Skin epidermis (tissue), 12 donors: ENCODE measurements around the gene THOC6.
A peak's percentile ranks its signal among the peaks of the same experiment; 100 is the strongest.

ENCODE experiments used
- H3K27ac ChIP-seq, 21 experiments: fragments of 200-600 bp; sonication (generic) in 11 of 21; one replicate each; pipeline ENCODE4 v1.5.0; 2020; ENCODE audit warnings: mild to moderate bottlenecking in 3 of 21, inconsistent platforms in 2 of 21, moderate library complexity in 2 of 21
- H3K4me3 ChIP-seq, 7 experiments: fragments of 200-600 bp; sonication (generic) in 2 of 7; one replicate each; pipeline ENCODE4 v1.5.0; 2020; ENCODE audit warnings: inconsistent platforms in 2 of 7, mild to moderate bottlenecking in 2 of 7, moderate library complexity in 1 of 7

The THOC6 gene

DNA sequence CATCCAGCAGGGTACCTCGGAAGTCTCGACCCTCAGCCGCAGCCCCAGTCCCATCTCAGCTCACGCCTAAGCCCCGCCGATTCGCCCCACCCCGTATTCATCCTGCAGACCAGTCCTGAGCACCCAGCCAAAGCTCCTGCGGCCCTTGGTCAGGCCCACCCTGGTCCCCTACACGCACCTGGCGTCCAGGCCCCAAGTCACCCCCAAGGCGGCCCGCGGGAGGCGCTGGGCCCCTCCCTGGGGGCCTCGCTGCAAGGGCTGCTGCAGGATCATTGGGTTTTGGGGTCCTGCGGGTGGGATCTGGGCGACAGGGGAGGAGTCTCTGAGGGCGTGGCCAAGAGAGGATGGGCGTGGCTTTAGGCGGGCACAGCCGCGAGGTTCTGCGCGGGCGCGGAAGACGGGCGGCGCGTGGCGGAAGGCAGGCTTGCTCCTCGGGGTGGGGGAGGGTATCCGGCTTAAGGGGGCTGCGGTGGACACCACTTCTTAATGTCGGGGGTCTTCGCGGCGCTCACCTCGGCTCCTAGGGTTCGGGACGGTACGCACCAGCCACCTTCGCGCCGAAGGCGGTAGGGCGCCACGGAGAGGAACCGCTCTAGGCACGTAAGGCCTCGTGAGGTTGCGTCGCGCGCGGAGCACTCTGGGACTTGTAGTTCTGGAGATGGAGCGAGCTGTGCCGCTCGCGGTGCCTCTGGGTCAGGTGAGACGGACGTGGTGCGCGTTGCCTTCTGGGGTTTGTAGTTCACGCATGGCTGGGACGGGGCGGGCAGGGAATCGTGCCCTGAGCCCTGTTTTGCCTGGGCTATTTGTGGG, at the start of gene THOC6, which contains the start of gene HCFC1R1:
Gene THOC6, plus strand, starts transcription at position 367 of the 810 bp plus-strand sequence. Its CDS starts 292 bp downstream, at position 659.
Gene HCFC1R1, minus strand, starts transcription at position 274 of the 810 bp plus-strand sequence. Its CDS starts 1 bp downstream, at position 273.
- H3K4me3 ChIP-seq: peak within 1 kb of the TSS; percentile 34 to 72 (median 64)
- H3K27ac ChIP-seq: peak within 1 kb of the TSS; percentile 60 to 98 (median 94)

DNA sequence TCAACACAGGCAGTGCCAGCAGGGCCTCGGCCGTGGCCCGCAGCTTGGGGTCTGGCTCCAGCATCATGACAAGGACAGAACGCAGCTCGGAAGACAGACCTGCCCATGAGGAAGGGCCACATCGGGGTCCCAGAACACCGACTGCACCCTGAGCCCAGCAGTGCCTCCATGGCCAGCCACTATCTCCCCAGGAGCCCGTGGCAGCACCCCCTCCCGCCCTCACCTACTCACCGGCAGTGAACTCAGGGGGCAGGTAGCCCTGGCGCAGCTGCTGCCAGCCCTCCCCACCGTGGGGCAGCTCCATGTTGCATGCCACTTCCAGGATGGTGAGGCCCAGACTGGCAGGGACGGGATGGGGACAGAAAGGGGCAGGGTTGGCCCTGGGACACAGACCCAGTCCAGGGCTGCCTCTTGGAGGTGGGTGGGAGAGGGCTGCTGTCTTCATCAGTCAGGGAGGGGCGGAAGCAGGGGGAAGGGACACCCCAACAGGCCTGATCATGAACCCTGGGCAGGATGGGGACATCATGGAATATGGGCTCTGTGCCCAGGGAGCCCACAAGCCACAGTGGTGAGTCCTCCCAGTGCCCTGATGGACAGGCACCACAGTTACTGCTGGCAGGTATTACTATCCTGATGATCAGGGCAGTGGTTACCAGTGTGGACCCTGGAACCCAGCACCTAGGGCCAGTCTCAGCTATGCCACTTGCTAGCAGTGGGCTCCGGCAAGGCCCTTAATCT, 49.3 kb upstream of the THOC6 start:
- Histone ChIP-seq H3K4me3 (no peak overlapping the region), H3K27ac (no peak overlapping the region)

DNA sequence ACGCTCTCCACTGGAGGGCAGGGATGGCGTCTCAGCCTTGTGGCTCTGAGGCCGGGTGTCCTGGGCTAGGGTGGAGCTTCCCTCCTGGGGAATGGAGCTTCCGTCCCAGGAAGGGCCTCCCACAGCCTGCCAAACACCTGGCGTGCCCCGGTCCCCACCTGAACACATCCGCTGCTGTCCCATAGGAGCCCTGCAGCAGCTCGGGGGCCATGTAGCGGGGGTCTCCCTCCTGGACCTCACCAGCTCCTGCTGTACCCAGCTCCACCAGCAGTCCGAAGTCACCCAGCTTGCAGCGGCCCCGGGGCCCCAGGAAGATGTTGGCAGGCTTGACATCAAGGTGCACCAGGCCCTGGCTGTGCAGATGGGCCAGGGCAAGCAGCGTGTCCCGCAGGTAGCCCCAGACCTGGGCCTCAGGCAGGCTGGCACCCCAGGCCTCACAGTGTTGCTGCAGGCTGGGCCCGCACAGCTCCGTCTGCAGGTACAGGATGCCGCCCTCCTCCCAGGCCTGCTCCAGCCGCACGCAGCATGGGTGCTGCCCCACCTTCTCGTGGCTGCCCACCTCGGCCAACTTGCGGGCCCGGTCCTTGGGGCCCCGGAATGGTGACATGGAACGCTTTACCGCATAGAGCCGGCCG, 48.6 kb upstream of the THOC6 start:
- H3K4me3 ChIP-seq: no peak overlapping the region
- no peak overlapping the region for H3K27ac ChIP-seq

- Histone ChIP-seq H3K4me3 (no peak overlapping the region), H3K27ac (no peak overlapping the region)
Observed at GRCh38 chr16:2976201-2976600, 47.6 kb upstream of the THOC6 start.

GRCh38 chr16:2976673-2977072, 47.2 kb upstream of the THOC6 start:
- H3K27ac ChIP-seq: no peak overlapping the region

GRCh38 chr16:2977440-2977839, 46.4 kb upstream of the THOC6 start:
- Histone ChIP-seq H3K4me3 (no peak overlapping the region), H3K27ac (no peak overlapping the region)

More at GRCh38 chr16:2976673-2977072, 47.2 kb upstream of the THOC6 start:
- H3K4me3 ChIP-seq: no peak overlapping the region

DNA sequence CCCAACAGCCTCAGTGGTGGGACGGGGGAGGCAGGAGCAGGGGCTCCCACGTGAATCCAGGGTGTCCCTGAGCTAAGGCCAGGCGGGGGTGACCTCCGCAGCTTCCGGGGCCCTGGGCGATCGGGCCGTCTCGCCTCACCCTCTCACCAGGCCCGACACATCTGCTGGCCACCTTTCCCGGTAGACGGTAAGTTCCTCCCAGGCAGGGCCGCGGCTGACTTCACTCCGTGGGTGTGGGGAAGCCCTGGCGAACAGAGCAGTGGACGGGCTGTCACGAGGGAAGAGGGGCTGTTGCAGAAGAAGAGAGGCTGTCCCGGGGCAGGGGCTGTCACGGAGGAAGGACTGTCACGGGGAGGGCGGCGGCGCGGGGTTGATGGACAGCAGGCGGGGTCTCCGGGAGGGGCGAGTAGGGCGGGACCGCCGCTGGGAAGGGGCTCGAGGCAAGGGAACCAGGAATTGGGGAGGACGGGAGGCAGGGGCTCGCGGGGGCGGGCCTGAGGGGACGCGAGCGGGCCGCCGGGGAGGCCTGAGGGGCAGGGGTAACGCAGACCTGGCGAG, 44.1 kb upstream of the THOC6 start:
- Histone ChIP-seq H3K27ac (peak overlapping the region in 11 of 21 experiments; percentile 4 to 96 (median 91)), H3K4me3 (peak overlapping the region; percentile 67 to 80 (median 72))

GRCh38 chr16:2980227-2981176, 43.3 kb upstream of the THOC6 start, which contains the start of gene PKMYT1:
PKMYT1 (minus strand) TSS chr16:2980446; CDS start chr16:2979657, 789 bp downstream.
- Histone ChIP-seq H3K4me3 (peak within 1 kb of the TSS; percentile 67 to 80 (median 72)), H3K27ac (peak within 1 kb of the TSS; percentile 44 to 96 (median 91))

- Histone ChIP-seq H3K27ac (peak overlapping the region in 8 of 21 experiments; percentile 88 to 96 (median 91)), H3K4me3 (peak overlapping the region in 6 of 7 experiments; percentile 67 to 80 (median 72))
Observed at GRCh38 chr16:2981177-2981898, 42.5 kb upstream of the THOC6 start.

DNA sequence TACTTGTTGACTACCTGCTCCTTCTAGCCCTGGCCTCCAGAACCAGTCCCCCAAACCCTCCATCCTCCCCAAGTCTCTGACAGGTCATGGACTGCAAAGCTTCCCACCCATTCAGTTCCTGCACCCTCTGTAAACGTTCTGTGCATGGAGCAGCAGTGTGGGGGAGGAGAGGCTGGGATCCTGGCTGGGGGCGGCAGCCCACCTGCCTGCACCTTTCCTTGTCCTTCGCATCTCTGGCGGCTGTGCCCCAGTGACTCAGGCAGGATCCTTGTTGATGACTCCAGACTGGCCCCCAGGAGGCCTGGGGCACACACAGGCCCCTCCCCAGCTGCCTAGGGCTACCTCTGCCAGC, 42.0 kb upstream of the THOC6 start:
- Histone ChIP-seq H3K4me3 (no peak overlapping the region), H3K27ac (no peak overlapping the region)

DNA sequence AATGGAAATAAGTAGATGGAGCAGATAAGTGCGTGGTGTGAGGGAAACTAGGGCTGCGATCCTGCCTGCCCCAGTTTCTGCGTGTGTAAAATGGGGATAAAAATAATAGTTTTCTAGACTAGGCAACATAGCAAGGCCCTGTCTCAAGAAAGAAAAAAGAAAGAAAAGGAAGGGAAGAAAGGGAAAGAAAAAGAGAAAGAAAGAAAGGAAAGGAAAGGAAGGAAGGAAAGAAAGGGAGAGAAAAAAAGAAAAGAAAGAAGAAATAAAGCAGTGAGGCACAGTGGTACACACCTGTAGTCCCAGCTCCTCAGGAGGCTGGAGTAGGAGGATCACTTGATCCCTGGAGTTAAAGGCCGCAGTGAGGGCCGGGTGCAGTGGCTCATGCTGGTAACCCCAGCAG, 41.4 kb upstream of the THOC6 start:
- H3K4me3 ChIP-seq: no peak overlapping the region
- no peak overlapping the region for H3K27ac ChIP-seq

DNA sequence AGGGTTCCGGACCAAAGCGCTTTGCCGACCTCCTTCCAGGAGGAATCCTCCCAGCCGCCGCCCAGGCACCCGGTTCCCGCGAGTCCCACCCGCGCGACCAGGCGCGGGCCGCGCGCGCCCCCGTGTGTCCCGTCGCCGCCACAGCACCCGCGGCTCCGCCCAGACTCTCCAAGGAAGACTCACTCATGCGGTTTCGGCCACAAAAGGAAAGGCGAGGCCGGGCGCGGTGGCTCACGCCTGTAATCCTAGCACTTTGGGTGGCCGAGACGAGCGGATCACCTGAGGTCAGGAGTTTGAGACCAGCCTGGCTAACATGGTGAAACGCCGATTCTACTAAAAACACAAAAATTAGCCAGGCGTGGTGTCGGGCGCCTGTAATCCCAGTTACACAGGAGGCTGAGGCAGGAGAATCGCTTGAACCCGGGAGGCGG, 40.1 kb upstream of the THOC6 start:
- H3K4me3 ChIP-seq: peak overlapping the region in 1 of 7 experiments; percentile 12
- peak overlapping the region in 1 of 21 experiments; percentile 39 for H3K27ac ChIP-seq

DNA sequence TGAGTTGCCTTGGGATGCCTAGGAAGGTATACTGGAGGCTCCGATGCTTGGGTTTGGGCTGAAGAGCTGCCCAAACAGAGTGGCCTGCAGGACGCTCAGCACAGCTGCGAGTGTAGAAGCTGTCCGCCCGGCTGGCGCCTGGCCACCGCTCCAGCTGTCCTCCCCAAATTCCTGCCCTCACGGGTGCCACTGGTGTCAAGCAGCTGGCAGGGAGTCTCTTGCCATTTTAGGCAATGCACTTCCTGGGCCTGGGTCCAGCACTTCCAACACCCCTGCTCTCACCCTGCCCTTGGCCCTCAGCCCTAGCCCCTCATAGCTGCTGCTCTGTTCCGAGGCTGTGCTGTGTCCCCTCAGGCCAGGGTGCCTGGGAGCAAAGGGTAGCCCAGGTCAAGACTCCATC, 38.4 kb upstream of the THOC6 start:
- Histone ChIP-seq H3K4me3 (no peak overlapping the region), H3K27ac (no peak overlapping the region)

DNA sequence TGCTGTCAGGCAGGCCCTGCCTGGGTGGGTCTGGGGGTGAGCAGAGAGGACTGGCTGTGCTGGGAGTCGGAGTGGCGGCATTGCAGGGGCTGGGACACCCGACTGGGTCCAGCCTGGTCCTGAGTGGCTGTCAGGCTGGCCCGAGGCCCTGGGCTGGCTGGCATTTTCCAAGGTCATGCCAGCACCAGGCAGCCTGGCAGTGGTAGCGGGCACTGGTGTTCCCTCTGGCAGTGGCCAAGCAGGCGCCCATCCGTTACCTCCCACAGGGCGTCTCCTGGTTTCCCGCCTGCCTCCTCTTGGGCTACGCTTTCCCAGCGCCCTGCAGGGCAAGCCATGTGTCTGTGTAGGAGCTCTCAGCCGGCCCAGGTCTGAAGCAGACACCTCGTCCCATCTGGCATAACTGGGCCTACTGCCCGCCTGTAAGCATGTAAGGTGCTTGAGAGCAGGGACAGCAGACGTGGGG, 37.9 kb upstream of the THOC6 start:
- no peak overlapping the region for H3K27ac ChIP-seq

GRCh38 chr16:2986623-2987188, 37.1 kb upstream of the THOC6 start:
- H3K4me3 ChIP-seq: no peak overlapping the region
- no peak overlapping the region for H3K27ac ChIP-seq

More for the DNA sequence above, 37.9 kb upstream of the THOC6 start:
- no peak overlapping the region for H3K4me3 ChIP-seq

- no peak overlapping the region for H3K27ac ChIP-seq
- H3K4me3 ChIP-seq: no peak overlapping the region
Observed at GRCh38 chr16:2987286-2987685, 36.5 kb upstream of the THOC6 start.

DNA sequence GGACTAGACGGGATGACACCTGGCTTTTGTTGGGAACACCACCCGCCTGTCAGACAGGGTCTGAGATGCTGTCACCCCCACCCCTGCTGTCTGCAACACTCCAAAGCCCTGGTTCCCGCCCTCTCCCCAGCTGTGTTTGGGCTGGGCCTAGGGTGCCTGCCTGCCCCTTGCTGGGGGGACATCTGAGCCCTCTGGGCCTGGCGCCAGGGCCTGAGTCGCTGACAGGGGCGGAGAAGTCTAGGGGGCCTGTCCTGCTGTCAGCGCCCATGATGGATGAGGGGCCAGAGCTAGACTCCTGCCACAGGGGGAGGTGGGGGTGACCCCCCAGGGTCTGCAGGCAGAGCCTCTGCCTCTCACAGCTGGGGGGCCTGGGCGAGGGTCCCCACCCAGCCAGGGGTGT, 36.0 kb upstream of the THOC6 start:
- Histone ChIP-seq H3K27ac (no peak overlapping the region), H3K4me3 (no peak overlapping the region)
